ENCODE measurements around the gene MARVELD2. TPM values are rescaled to one million over a fixed set of nuclear protein-coding genes. Genes with fewer than 3 reads are reported as not detected.

Gene MARVELD2
- total RNA-seq, 8 experiments from 2014 or later, result 0.05 to 2.5 (median 0.26) TPM

GRCh38 chr5:69489246-69489645 lies 74.3 kb downstream of the MARVELD2 start:
- Histone ChIP-seq H3K4me3 (no peak overlapping the region), H3K4me1 (replicated peaks in 1 of 2) (no peaks in the 10 kb centered on the region), H3K27ac (no peak overlapping the region)
- in situ Hi-C loops (cut with MboI; ENCODE audit: low pct_unique_long_range_greater_than_20kb in 2 of 9, low sequenced_read_pairs in 9 of 9, unreplicated experiment in 9 of 9), result no loop called here
- WGBS, 10 experiments, result 41 to 100% (median 74%) methylated on average over 1 to 4 of the region's 4 CpGs; no CpG with 5 or more reads in 2 of the 10 experiments
- ATAC-seq (replicated peaks in 6 of 8), result peak in 1 of 8 experiments; percentile 2

GRCh38 chr5:69491027-69491426 lies 76.1 kb downstream of the MARVELD2 start:
- in situ Hi-C loops (cut with MboI; ENCODE audit: low pct_unique_long_range_greater_than_20kb in 2 of 9, low sequenced_read_pairs in 9 of 9, unreplicated experiment in 9 of 9), result no loop called here
- H3K4me3 ChIP-seq, result no peak overlapping the region
- 25 to 86% (median 50%) methylated on average over 1 to 2 of the region's 2 CpGs; no CpG with 5 or more reads in 2 of the 10 experiments for WGBS, 10 experiments

GRCh38 chr5:69491838-69492390 lies 77.0 kb downstream of the MARVELD2 start:
- no peaks in the 10 kb centered on the region for H3K4me1 ChIP-seq (replicated peaks in 1 of 2)
- WGBS, 10 experiments, result 0 to 44% (median 15%) methylated on average over 1 to 16 of the region's 17 CpGs
- H3K27ac ChIP-seq, result no peak overlapping the region
- no peak for ATAC-seq (replicated peaks in 6 of 8)
- peak overlapping the region; percentile 37 to 71 (median 69) for H3K4me3 ChIP-seq
- in situ Hi-C loops (cut with MboI; ENCODE audit: low pct_unique_long_range_greater_than_20kb in 2 of 9, low sequenced_read_pairs in 9 of 9, unreplicated experiment in 9 of 9), result no loop called here

More at GRCh38 chr5:69491027-69491426, 76.1 kb downstream of the MARVELD2 start:
- Histone ChIP-seq H3K27ac (no peak overlapping the region), H3K4me1 (replicated peaks in 1 of 2) (no peaks in the 10 kb centered on the region)
- ATAC-seq (replicated peaks in 6 of 8), result no peak

GRCh38 chr5:69492391-69492922 lies 77.5 kb downstream of the MARVELD2 start, which contains the start of gene OCLN:
Gene OCLN (plus strand): TSS chr5:69492790. CDS start chr5:69504245, 11,455 bp downstream.
- Histone ChIP-seq H3K4me3 (peak within 1 kb of the TSS; percentile 37 to 71 (median 69)), H3K4me1 (replicated peaks in 1 of 2) (no peaks in the 10 kb centered on the region), H3K27ac (no peak within 1 kb of the TSS)
- in situ Hi-C loops (cut with MboI; ENCODE audit: low pct_unique_long_range_greater_than_20kb in 2 of 9, low sequenced_read_pairs in 9 of 9, unreplicated experiment in 9 of 9), result no loop called here
- peak; percentile 66 to 96 (median 93) for ATAC-seq (replicated peaks in 6 of 8)
- WGBS, 10 experiments, result 0% methylated on average over 1 to 9 of the region's 56 CpGs; no CpG with 5 or more reads in 8 of the 10 experiments

GRCh38 chr5:69492923-69493395 lies 78.0 kb downstream of the MARVELD2 start:
- Histone ChIP-seq H3K4me3 (peak overlapping the region; percentile 37 to 71 (median 69)), H3K27ac (no peak overlapping the region), H3K4me1 (replicated peaks in 1 of 2) (no peaks in the 10 kb centered on the region)
- in situ Hi-C loops (cut with MboI; ENCODE audit: low pct_unique_long_range_greater_than_20kb in 2 of 9, low sequenced_read_pairs in 9 of 9, unreplicated experiment in 9 of 9), result no loop called here
- 0 to 18% (median 3%) methylated on average over 1 to 12 of the region's 42 CpGs; no CpG with 5 or more reads in 7 of the 10 experiments for WGBS, 10 experiments
- ATAC-seq (replicated peaks in 6 of 8), result peak; percentile 38 to 62 (median 54)

GRCh38 chr5:69493396-69494133 lies 78.6 kb downstream of the MARVELD2 start:
- no peak overlapping the region for H3K27ac ChIP-seq

More at GRCh38 chr5:69493396-69494133, 78.6 kb downstream of the MARVELD2 start:
- peak; percentile 15 to 40 (median 24) for ATAC-seq (replicated peaks in 6 of 8)
- WGBS, 10 experiments, result 0 to 83% (median 3%) methylated on average over 1 to 13 of the region's 62 CpGs; no CpG with 5 or more reads in 4 of the 10 experiments
- in situ Hi-C loops (cut with MboI; ENCODE audit: low pct_unique_long_range_greater_than_20kb in 2 of 9, low sequenced_read_pairs in 9 of 9, unreplicated experiment in 9 of 9), result no loop called here
- H3K4me1 ChIP-seq (replicated peaks in 1 of 2), result no peaks in the 10 kb centered on the region
- H3K4me3 ChIP-seq, result peak overlapping the region; percentile 37 to 71 (median 69)

Other genes with a start within 250 kb of the MARVELD2 start
- 100 to 1,000 TPM in 2 of 8 experiments, 10 to 100 TPM in 1, 1 to 10 TPM in 5; 6.1 to 149 (median 8.9) TPM for gene CCNB1, start 248.0 kb upstream of the MARVELD2 start, total RNA-seq
- gene CENPH, start 225.5 kb upstream of the MARVELD2 start, total RNA-seq, result 10 to 100 TPM in 5 of 8 experiments, 1 to 10 TPM in 3; 1.8 to 38.6 (median 13.4) TPM
- gene CDK7, start 180.2 kb upstream of the MARVELD2 start, total RNA-seq, result 10 to 100 TPM; 30.8 to 75.9 (median 39.7) TPM
- 10 to 100 TPM in 1 of 8 experiments, 1 to 10 TPM in 7; 3.0 to 10.5 (median 4.6) TPM for gene CCDC125, start 82.3 kb upstream of the MARVELD2 start, total RNA-seq
- 10 to 100 TPM; 21.8 to 54.7 (median 33.9) TPM for gene AK6, start 45.6 kb upstream of the MARVELD2 start, total RNA-seq
- gene TAF9, start 45.6 kb upstream of the MARVELD2 start, total RNA-seq, result 100 to 1,000 TPM in 2 of 8 experiments, 10 to 100 TPM in 6; 68.4 to 120 (median 84.9) TPM
- 10 to 100 TPM; 26.9 to 41.3 (median 28.6) TPM for gene RAD17, start 45.3 kb upstream of the MARVELD2 start, total RNA-seq
- 10 to 100 TPM in 2 of 8 experiments, 1 to 10 TPM in 4, under 1 TPM in 2; 0.85 to 22.8 (median 2.1) TPM for gene OCLN, start 77.7 kb downstream of the MARVELD2 start, total RNA-seq
- 10 to 100 TPM; 29.1 to 67.4 (median 36.7) TPM for gene GTF2H2C, start 145.1 kb downstream of the MARVELD2 start, total RNA-seq